Daoy (cell line): ENCODE results near the gene COA3. TPM values are rescaled to one million over a fixed set of nuclear protein-coding genes. Genes with fewer than 3 reads are reported as not detected.

Experiments
- DNase-seq: peaks from one replicate; pipeline ENCODE4 v3.0.0-alpha.2; 2015; ENCODE audit warnings: low read depth
- total RNA-seq: library from RNA; depleted of rRNA; stranded (reverse); fragments of >200 nt; shearing (Covaris generic); gene quantifications from 2 replicates; pipeline ENCODE4 v1.2.3, GENCODE V29; 2014; rRNA removed

COA3 gene
- total RNA-seq, 1 experiment from 2014 or later, result 63.5 TPM

DNA sequence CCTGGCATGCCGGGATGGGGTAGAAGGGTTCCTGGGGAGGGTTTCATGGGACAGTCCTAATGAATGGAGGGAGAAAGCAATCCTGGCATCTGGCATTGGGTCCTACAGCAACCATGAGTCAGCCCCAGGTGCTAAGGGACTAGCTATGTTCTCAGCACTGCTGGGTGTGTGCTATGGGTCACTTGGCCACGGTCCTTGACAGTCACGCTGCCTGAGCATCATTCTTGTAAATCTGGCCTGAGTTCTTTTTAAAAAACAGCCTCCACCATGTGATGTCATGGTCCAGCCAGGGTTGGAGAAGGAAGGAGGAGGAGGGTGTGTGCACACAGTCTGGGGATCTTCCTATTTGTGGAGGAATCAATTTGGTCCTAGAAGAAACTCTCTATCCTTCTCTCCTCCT is 43.7 kb downstream of the COA3 start:
- peak; percentile 32 for DNase-seq

DNA sequence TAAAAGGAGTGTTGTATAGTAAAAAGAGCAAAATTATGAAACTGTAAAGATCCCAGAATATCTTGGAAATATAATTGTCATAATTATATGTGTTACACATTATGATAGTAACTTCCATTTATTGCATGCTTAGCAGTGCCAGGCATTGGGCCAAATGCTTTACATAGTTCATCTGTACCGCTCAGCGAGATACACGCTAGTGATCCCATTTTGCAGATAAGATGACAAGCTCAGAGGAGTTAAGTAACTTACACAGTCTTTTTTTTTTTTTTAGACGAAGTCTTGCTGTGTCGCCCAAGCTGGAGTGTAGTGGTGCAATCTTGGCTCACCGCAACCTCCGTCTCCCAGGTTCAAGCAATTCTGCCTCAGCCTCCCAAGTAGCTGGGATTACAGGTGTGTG is 46.9 kb downstream of the COA3 start:
- DNase-seq, result no peak

DNA sequence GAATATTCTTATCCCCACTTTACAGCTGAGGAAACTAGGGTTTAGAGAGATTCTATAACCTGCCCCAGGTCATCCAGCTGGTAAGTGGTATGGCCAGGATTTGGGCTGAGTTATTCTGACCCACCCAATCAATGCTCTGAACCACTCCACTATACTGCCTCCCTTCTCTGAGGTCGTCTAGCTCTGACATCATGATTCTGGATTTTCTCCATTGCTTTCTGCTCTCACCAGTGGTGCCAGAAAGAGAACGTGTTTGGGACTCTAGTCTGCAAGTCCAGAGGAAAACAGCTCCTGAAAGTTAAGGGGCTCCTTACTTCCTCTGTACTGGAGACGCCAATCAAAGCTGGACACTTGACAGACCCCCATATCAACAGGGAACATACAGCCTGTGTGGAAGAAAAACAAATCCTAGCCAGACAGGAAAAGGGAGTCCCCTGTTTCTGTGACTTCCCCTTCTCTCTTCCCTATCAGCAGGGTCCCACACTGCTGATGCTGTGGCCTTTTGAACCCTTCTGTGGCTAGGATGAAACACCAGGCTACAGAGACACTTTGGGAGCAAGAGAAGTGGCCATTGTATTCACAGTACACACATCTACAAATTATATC is 47.7 kb downstream of the COA3 start:
- DNase-seq, result no peak

DNA sequence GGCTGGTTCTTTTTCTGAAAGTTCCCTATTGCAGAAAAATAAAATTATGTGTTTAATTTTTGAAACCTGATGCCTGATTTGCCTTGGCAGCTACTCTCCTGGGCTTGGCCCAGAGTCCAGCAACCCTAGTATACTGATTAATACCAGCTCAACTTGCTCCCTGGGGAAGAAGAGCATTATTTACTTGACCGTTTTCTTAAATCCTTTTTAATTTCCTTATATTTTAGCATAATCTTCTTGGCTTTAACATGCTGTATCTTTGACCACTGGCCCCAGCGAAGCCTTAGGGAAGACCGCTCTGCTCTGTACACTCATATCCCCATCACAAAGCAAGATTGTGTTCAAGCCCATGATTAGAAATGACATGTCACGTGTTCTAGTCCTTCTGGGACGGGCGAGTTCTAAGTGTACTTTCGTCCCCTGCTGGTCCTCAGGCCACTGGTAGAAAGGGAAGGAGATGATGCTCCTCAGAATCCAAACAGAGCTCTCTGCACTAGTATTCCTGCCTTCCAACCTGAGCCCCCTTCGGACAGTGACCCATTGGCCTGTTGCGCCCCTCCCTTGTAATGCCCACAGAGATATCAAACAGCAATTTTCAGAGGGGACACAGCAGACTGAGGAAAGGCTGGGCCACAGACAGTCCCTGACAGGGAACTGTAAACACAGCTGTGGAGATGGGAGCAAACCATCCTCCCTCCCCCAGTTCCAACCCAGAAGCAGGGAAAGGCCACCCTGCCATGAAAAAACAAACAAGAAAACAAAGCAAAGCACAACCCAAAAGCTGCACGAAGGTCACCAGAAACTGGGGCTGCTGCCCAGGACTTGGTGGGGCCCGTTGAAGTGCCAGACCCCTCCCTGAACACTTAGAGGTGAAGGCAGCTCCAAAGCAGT is 49.4 kb downstream of the COA3 start:
- DNase-seq, result no peak

DNA sequence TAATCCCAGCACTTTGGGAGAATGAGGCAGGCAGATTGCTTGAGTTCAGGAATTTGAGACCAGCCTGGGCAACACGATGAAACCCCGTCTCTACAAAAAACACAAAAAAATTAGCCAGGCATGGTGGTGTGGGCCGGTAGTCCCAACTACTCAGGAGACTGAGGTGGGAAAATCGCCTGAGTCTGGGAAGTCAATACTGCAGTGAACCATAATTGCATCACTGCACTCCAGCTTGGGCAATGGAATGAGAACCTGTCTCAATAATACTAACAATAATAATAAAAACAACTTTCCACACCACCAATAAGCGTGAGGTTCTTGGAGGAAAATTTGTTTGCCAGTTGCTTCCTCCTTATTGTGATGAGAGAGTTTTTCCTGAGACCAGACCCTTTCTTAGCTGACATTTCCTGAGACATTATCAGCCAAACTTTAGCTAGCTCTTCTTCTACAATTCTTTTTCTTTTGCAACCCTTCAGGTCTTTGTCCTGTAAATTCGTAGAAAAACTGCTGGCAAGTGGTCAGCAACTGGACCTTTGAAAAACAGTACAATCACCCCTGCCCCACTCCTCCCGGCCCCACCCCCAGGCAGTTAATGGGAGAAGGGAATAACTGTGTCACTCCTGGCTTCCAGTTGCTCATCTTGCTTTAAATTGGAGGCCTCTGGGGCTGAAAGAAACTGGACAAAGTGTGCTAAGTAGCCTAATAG is 50.1 kb downstream of the COA3 start:
- DNase-seq, result no peak

Other genes with a start within 250 kb of the COA3 start
- gene HSD17B1, start 245.8 kb downstream of the COA3 start, total RNA-seq, result under 0.01 and 0.09 TPM in 2 replicates
- gene COASY, start 236.6 kb downstream of the COA3 start, total RNA-seq, result 18.6 and 19.6 TPM in 2 replicates
- 8.5 and 16.2 TPM in 2 replicates for gene MLX, start 231.6 kb downstream of the COA3 start, total RNA-seq
- 17.4 and 32.3 TPM in 2 replicates for gene PSMC3IP, start 221.0 kb downstream of the COA3 start, total RNA-seq
- gene RETREG3, start 189.3 kb downstream of the COA3 start, total RNA-seq, result 16.3 and 22.1 TPM in 2 replicates
- gene TUBG1, start 189.0 kb downstream of the COA3 start, total RNA-seq, result 36.9 and 54.3 TPM in 2 replicates
- 5.8 and 9.0 TPM in 2 replicates for gene TUBG2, start 139.4 kb downstream of the COA3 start, total RNA-seq
- 2.5 and 8.9 TPM in 2 replicates for gene PLEKHH3, start 121.7 kb downstream of the COA3 start, total RNA-seq
- 0.29 TPM in 1 of 2 replicates, not detected in the other for gene CCR10, start 116.9 kb downstream of the COA3 start, total RNA-seq
- 2.1 and 7.4 TPM in 2 replicates for gene CNTNAP1, start 116.2 kb downstream of the COA3 start, total RNA-seq
- gene EZH1, start 53.7 kb downstream of the COA3 start, total RNA-seq, result 5.1 and 6.8 TPM in 2 replicates
- gene RAMP2, start 37.5 kb downstream of the COA3 start, total RNA-seq, result 2.7 TPM in 1 of 2 replicates, not detected in the other
- 60.7 and 69.9 TPM in 2 replicates for gene VPS25, start 25.3 kb downstream of the COA3 start, total RNA-seq
- gene WNK4, start 18.1 kb downstream of the COA3 start, total RNA-seq, result 1.7 and 2.1 TPM in 2 replicates
- gene CNTD1, start 157 bp upstream of the COA3 start, total RNA-seq, result 0.06 TPM in 1 of 2 replicates, not detected in the other
- 37.2 and 61.3 TPM in 2 replicates for gene BECN1, start 25.6 kb upstream of the COA3 start, total RNA-seq
- gene PSME3, start 34.7 kb upstream of the COA3 start, total RNA-seq, result 118 and 159 TPM in 2 replicates
- gene AOC2, start 45.9 kb upstream of the COA3 start, total RNA-seq, result 0.89 and 1.0 TPM in 2 replicates
- gene AOC3, start 52.5 kb upstream of the COA3 start, total RNA-seq, result 0.06 and 0.11 TPM in 2 replicates
- gene G6PC1, start 102.1 kb upstream of the COA3 start, total RNA-seq, result not detected in 2 replicates
- 21.1 and 25.7 TPM in 2 replicates for gene AARSD1, start 165.8 kb upstream of the COA3 start, total RNA-seq
- 0.06 and 0.23 TPM in 2 replicates for gene PTGES3L, start 181.4 kb upstream of the COA3 start, total RNA-seq
- 4.2 and 4.3 TPM in 2 replicates for gene RUNDC1, start 181.9 kb upstream of the COA3 start, total RNA-seq
- 1,016 and 1,106 TPM in 2 replicates for gene RPL27, start 199.7 kb upstream of the COA3 start, total RNA-seq
- 6.0 and 7.8 TPM in 2 replicates for gene IFI35, start 208.1 kb upstream of the COA3 start, total RNA-seq
- gene VAT1, start 223.7 kb upstream of the COA3 start, total RNA-seq, result 57.9 and 69.3 TPM in 2 replicates
- 0.11 TPM in 1 of 2 replicates, not detected in the other for gene RND2, start 226.5 kb upstream of the COA3 start, total RNA-seq